Neuronal stem cell (in vitro differentiated cells): ENCODE results near the gene MACROD2.
"Not testable (repeated sequence)": the region's sequence is repeated elsewhere in the genome, so short reads cannot be mapped to it uniquely, and the experiment has no call there.

Experiments
- DNase-seq: peaks from one replicate; pipeline ENCODE4 v3.0.0-alpha.2; 2013; ENCODE audit warnings: low spot score
- H2AFZ ChIP-seq: one replicate; pipeline ENCODE4 v1.6.1; 2013; ENCODE audit warnings: mild to moderate bottlenecking, low read length, inconsistent platforms
- H2AK5ac ChIP-seq: 2 replicates; pipeline ENCODE4 v1.6.1; 2013; ENCODE audit warnings: low read depth, mild to moderate bottlenecking, inconsistent platforms, low read length, moderate library complexity, mixed read lengths
- H2BK120ac ChIP-seq: 2 replicates; pipeline ENCODE4 v1.6.1; 2013; ENCODE audit warnings: low read depth, mild to moderate bottlenecking, inconsistent platforms, low read length, moderate library complexity, mixed read lengths
- H2BK12ac ChIP-seq: one replicate; pipeline ENCODE4 v1.6.1; 2013; ENCODE audit warnings: low read length, inconsistent platforms
- H2BK15ac ChIP-seq: 2 replicates; pipeline ENCODE4 v1.6.1; 2013; ENCODE audit warnings: mild to moderate bottlenecking, low read length, inconsistent platforms, mixed read lengths
- H2BK5ac ChIP-seq: one replicate; pipeline ENCODE4 v1.6.1; 2013; ENCODE audit warnings: inconsistent platforms, mild to moderate bottlenecking, low read length, moderate library complexity
- H3K14ac ChIP-seq: one replicate; pipeline ENCODE4 v1.6.1; 2013; ENCODE audit warnings: low read length, inconsistent platforms
- H3K18ac ChIP-seq: 2 replicates; pipeline ENCODE4 v1.6.1; 2013; ENCODE audit warnings: low read length, inconsistent platforms
- H3K23ac ChIP-seq: 2 replicates; pipeline ENCODE4 v1.6.1; 2013; ENCODE audit warnings: low read depth, mild to moderate bottlenecking, mixed read lengths, low read length, inconsistent platforms; ENCODE audit not compliant: poor library complexity
- H3K27ac ChIP-seq: replicated peaks from 3 replicates; pipeline ENCODE4 v1.5.1; 2013; ENCODE audit warnings: low read length, inconsistent platforms
- H3K27me3 ChIP-seq, 3 experiments: 2 replicates each; pipeline ENCODE4 v1.6.1; 2013; ENCODE audit warnings: low read length in 3 of 3, mild to moderate bottlenecking in 2 of 3, inconsistent platforms in 1 of 3, low read depth in 1 of 3, mixed read lengths in 1 of 3, moderate library complexity in 1 of 3; ENCODE audit not compliant: control insufficient read depth in 3 of 3, insufficient read depth in 3 of 3
- H3K36me3 ChIP-seq, 2 donors: replicated peaks in 1 of 2; 2 replicates each; pipeline ENCODE4 v1.6.1; 2013; ENCODE audit warnings: low read length in 2 of 2; ENCODE audit not compliant: control insufficient read depth in 2 of 2, insufficient read depth in 2 of 2
- H3K4ac ChIP-seq: 2 replicates; pipeline ENCODE4 v1.6.1; 2013; ENCODE audit warnings: inconsistent platforms, mild to moderate bottlenecking, low read length, moderate library complexity
- H3K4me1 ChIP-seq, 2 donors: 1 replicate in 1 of 2; 2 replicates in 1 of 2; pipeline ENCODE4 v1.6.1; 2013; ENCODE audit warnings: low read length in 2 of 2, low read depth in 1 of 2; ENCODE audit not compliant: control insufficient read depth in 2 of 2, insufficient read depth in 1 of 2
- H3K4me2 ChIP-seq: one replicate; pipeline ENCODE4 v1.6.1; 2013; ENCODE audit warnings: mild to moderate bottlenecking, low read length, inconsistent platforms; ENCODE audit not compliant: insufficient read depth, poor library complexity, severe bottlenecking
- H3K4me3 ChIP-seq, 2 donors: 2 replicates each; pipeline ENCODE4 v1.5.1; 2013; ENCODE audit warnings: low read length in 2 of 2, mild to moderate bottlenecking in 2 of 2, inconsistent platforms in 1 of 2, moderate library complexity in 1 of 2
- H3K79me1 ChIP-seq: one replicate; pipeline ENCODE4 v1.6.1; 2013; ENCODE audit warnings: low read depth, mild to moderate bottlenecking, inconsistent platforms, low read length, moderate library complexity
- H3K9ac ChIP-seq: one replicate; pipeline ENCODE4 v1.6.1; 2013; ENCODE audit warnings: mild to moderate bottlenecking, low read depth, low read length, inconsistent platforms; ENCODE audit not compliant: poor library complexity
- H3K9me3 ChIP-seq, 2 donors: replicated peaks in 1 of 2; 2 replicates each; pipeline versions ENCODE3 to v1.6.1; 2013; ENCODE audit warnings: low read length in 2 of 2, mild to moderate bottlenecking in 2 of 2, inconsistent platforms in 1 of 2, low read depth in 1 of 2, mixed read lengths in 1 of 2, moderate library complexity in 1 of 2; ENCODE audit not compliant: control insufficient read depth in 2 of 2, insufficient read depth in 1 of 2
- H4K8ac ChIP-seq: one replicate; pipeline ENCODE4 v1.6.1; 2013; ENCODE audit warnings: low read depth, mild to moderate bottlenecking, inconsistent platforms, low read length, moderate library complexity
- H4K91ac ChIP-seq: one replicate; pipeline ENCODE4 v1.6.1; 2013; ENCODE audit warnings: low read length, low read depth, mild to moderate bottlenecking, inconsistent platforms; ENCODE audit not compliant: poor library complexity
- WGBS, 2 donors: extraction: QIAGEN DNeasy Blood & Tissue Kit; methylation state at CpG; one replicate each; pipeline ENCODE4 v1.1.7; 2013; ENCODE audit warnings: missing lambda C conversion rate in 2 of 2, mixed read lengths in 1 of 2; ENCODE audit not compliant: insufficient read length in 2 of 2, insufficient replicate concordance in 1 of 2; ENCODE audit errors: extremely low coverage in 2 of 2; 5-methylcytosine and 5-hydroxymethylcytosine counted together

Gene MACROD2

GRCh38 chr20:14214046-14214445 is 218.7 kb downstream of the MACROD2 start:
- H3K9ac ChIP-seq, result no peak overlapping the region
- no peak overlapping the region for H3K14ac ChIP-seq
- no peak overlapping the region for H3K23ac ChIP-seq
- H2AK5ac ChIP-seq, result no peak overlapping the region
- no peaks in the 10 kb centered on the region for H3K79me1 ChIP-seq
- H3K18ac ChIP-seq, result no peak overlapping the region
- H3K27ac ChIP-seq, result no peak overlapping the region
- WGBS, 2 donors, result no CpG with 5 or more reads among the region's 1 CpG
- no peak overlapping the region for H2BK5ac ChIP-seq
- H3K36me3 ChIP-seq, result no peaks in the 10 kb centered on the region
- H4K91ac ChIP-seq, result no peak overlapping the region
- no peaks in the 10 kb centered on the region for H3K4me1 ChIP-seq
- H3K27me3 ChIP-seq, result no peaks in the 10 kb centered on the region
- no peak overlapping the region for H3K4ac ChIP-seq
- H2BK12ac ChIP-seq, result no peak overlapping the region
- no peak overlapping the region for H2BK15ac ChIP-seq
- peaks cover 0 to 3% of the 10 kb centered on the region in 2 donors for H3K9me3 ChIP-seq
- H2BK120ac ChIP-seq, result no peak overlapping the region
- H3K4me2 ChIP-seq, result no peak overlapping the region
- DNase-seq, result no peak
- no peak overlapping the region for H3K4me3 ChIP-seq
- H2AFZ ChIP-seq, result no peak overlapping the region
- H4K8ac ChIP-seq, result no peak overlapping the region

DNA sequence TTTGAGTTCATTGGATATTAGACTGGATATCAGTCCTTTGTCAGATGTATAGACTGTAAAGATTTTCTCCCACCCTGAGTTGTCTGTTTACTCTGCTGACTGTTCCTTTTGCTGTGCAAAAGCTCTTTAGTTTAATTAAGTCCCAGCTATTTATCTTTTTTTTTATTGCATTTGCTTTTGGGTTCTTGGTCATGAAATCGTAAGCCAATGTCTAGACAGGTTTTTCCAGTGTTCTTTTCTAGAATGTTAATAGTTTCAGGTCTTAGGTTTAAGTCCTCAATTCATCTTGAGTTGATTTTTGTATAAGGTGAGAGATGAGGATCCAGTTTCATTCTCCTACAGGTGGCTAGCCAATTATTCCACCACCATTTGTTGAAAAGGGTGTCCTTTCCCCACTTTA is 220.6 kb downstream of the MACROD2 start:
- not testable (repeated sequence) for H4K91ac ChIP-seq, H3K36me3 ChIP-seq, H3K14ac ChIP-seq, H3K4me2 ChIP-seq, H3K4me1 ChIP-seq, H3K9me3 ChIP-seq, H3K23ac ChIP-seq, H3K27me3 ChIP-seq, H2BK120ac ChIP-seq, H2AK5ac ChIP-seq, H3K27ac ChIP-seq, H4K8ac ChIP-seq, H3K4me3 ChIP-seq, H3K9ac ChIP-seq, H2AFZ ChIP-seq, H3K4ac ChIP-seq, DNase-seq, H3K18ac ChIP-seq, H2BK15ac ChIP-seq, H3K79me1 ChIP-seq, H2BK12ac ChIP-seq, H2BK5ac ChIP-seq
- WGBS, 2 donors, result no CpG with 5 or more reads among the region's 1 CpG

DNA sequence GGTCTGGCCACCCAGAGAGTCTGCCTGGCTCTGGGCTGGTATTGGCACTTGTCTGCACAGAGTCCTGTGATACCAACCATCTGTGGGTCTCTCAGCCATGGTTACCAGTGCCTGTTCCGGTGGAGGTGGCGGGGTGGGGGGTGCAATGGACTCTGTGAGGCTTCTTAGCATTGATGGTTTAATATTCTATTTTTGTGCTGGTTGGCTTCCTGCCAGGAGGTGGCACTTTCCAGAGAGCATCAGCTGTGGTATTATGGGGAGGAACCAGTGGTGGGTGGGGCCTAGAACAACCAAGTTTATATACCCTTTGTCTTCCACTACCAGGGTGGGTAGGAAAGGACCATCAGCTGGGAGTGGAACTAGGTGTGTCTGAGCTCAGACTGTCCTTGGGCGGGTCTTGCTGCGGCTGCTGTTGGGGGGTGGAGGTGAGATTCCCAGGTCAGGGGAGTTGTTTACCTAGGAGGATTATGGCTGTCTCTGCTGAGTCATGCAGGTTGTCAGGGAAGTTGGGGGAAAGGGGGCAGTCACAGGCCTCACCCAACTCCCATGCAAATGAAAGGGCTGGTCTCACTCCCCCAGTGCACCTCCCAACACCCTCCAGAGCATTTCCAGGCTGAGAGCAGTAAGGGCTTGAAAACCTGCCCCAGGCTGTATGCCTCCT is 224.6 kb downstream of the MACROD2 start:
- no peaks in the 10 kb centered on the region for H3K27me3 ChIP-seq
- H3K4me3 ChIP-seq, result no peak overlapping the region
- H3K14ac ChIP-seq, result no peak overlapping the region
- H3K4ac ChIP-seq, result no peak overlapping the region
- H3K36me3 ChIP-seq, result no peaks in the 10 kb centered on the region
- no peak overlapping the region for H3K27ac ChIP-seq
- H3K4me2 ChIP-seq, result no peak overlapping the region
- H3K79me1 ChIP-seq, result no peaks in the 10 kb centered on the region
- H2BK5ac ChIP-seq, result no peak overlapping the region
- H3K4me1 ChIP-seq, result no peaks in the 10 kb centered on the region
- H3K9me3 ChIP-seq, result peaks cover 0 to 4% of the 10 kb centered on the region in 2 donors
- no peak overlapping the region for H2BK120ac ChIP-seq
- no peak overlapping the region for H2BK15ac ChIP-seq
- H4K8ac ChIP-seq, result no peak overlapping the region
- H3K18ac ChIP-seq, result peak overlapping the region; percentile 35
- no CpG with 5 or more reads among the region's 4 CpGs for WGBS, 2 donors
- H3K23ac ChIP-seq, result no peak overlapping the region
- no peak overlapping the region for H2AFZ ChIP-seq
- H2AK5ac ChIP-seq, result no peak overlapping the region
- DNase-seq, result no peak
- no peak overlapping the region for H4K91ac ChIP-seq
- no peak overlapping the region for H3K9ac ChIP-seq
- H2BK12ac ChIP-seq, result no peak overlapping the region

GRCh38 chr20:14220986-14221385 is 225.7 kb downstream of the MACROD2 start:
- no peaks in the 10 kb centered on the region for H3K4me1 ChIP-seq
- no peak overlapping the region for H2BK5ac ChIP-seq
- no peaks in the 10 kb centered on the region for H3K27me3 ChIP-seq
- WGBS, 2 donors, result no CpG with 5 or more reads among the region's 1 CpG
- H3K4me3 ChIP-seq, result no peak overlapping the region
- no peak overlapping the region for H2AK5ac ChIP-seq
- no peak for DNase-seq
- no peaks in the 10 kb centered on the region for H3K79me1 ChIP-seq
- H3K14ac ChIP-seq, result no peak overlapping the region
- H3K4ac ChIP-seq, result no peak overlapping the region
- no peak overlapping the region for H3K4me2 ChIP-seq
- H4K91ac ChIP-seq, result no peak overlapping the region
- H2AFZ ChIP-seq, result no peak overlapping the region
- H2BK120ac ChIP-seq, result no peak overlapping the region
- no peak overlapping the region for H2BK15ac ChIP-seq
- no peak overlapping the region for H3K27ac ChIP-seq
- H3K18ac ChIP-seq, result no peak overlapping the region
- no peaks in the 10 kb centered on the region for H3K36me3 ChIP-seq
- peaks cover 0 to 4% of the 10 kb centered on the region in 2 donors for H3K9me3 ChIP-seq
- H3K9ac ChIP-seq, result no peak overlapping the region
- H4K8ac ChIP-seq, result no peak overlapping the region
- no peak overlapping the region for H2BK12ac ChIP-seq
- H3K23ac ChIP-seq, result no peak overlapping the region
